ENCODE results near the gene NEU4. TPM values are rescaled to one million over a fixed set of nuclear protein-coding genes. Genes with fewer than 3 reads are reported as not detected.

The NEU4 gene
- polyA plus RNA-seq, 1 donor from 2014 or later: not detected

- no peaks in the 10 kb centered on the region for H3K9me3 ChIP-seq (ENCODE audit: low read length)
- H3K79me2 ChIP-seq (replicated peaks; ENCODE audit: insufficient read depth, low read length): no peaks in the 10 kb centered on the region
- H2AFZ ChIP-seq (ENCODE audit: low read depth, low read length): no peak overlapping the region
- TF ChIP-seq EP300 (conservative IDR thresholded peaks at IDR 0.05; ENCODE audit: poor library complexity, severe bottlenecking) (no peak), REST (IDR thresholded peaks at IDR 0.05; ENCODE audit: borderline replicate concordance) (no peak), RAD21 (conservative IDR thresholded peaks at IDR 0.05) (no peak), MXI1 (conservative IDR thresholded peaks at IDR 0.05; ENCODE audit: poor library complexity, severe bottlenecking) (no peak), EZH2 (IDR thresholded peaks at IDR 0.05; ENCODE audit: borderline replicate concordance, insufficient read depth, low read length, poor library complexity, severe bottlenecking) (no peak), CTCF (IDR thresholded peaks at IDR 0.05; ENCODE audit: poor library complexity, severe bottlenecking) (no peak), SMC3 (conservative IDR thresholded peaks at IDR 0.05; ENCODE audit: poor library complexity) (no peak), TAF1 (IDR thresholded peaks at IDR 0.05; ENCODE audit: low read depth) (no peak), POLR2AphosphoS5 (IDR thresholded peaks at IDR 0.05) (no peak)
- H3K27ac ChIP-seq (ENCODE audit: low read length): no peak overlapping the region
- H3K36me3 ChIP-seq (ENCODE audit: insufficient read depth, low read length): no peaks in the 10 kb centered on the region
- no peaks in the 10 kb centered on the region for H3K9me2 ChIP-seq (ENCODE audit: insufficient read depth, low read length)
- no peaks in the 10 kb centered on the region for H3K27me3 ChIP-seq (ENCODE audit: insufficient read depth, low read depth, low read length)
- no peaks in the 10 kb centered on the region for H3F3A ChIP-seq (ENCODE audit: insufficient read depth, low read length, poor library complexity, severe bottlenecking)
- no peak overlapping the region for H3K4me3 ChIP-seq (ENCODE audit: low read length)
- H3K9ac ChIP-seq (ENCODE audit: low read length): no peak overlapping the region
- no peak overlapping the region for H3K4me2 ChIP-seq (ENCODE audit: low read length)
- H4K20me1 ChIP-seq (ENCODE audit: insufficient read depth): no peaks in the 10 kb centered on the region
These were observed 33.5 kb upstream of the NEU4 start for GRCh38 chr2:241775223-241776177.

GRCh38 chr2:241776336-241777169 lies 32.4 kb upstream of the NEU4 start, which contains the start of gene GAL3ST2:
TSS of gene GAL3ST2 (plus strand) at chr2:241776822. CDS start at chr2:241776956, 134 bp downstream.
- H3K4me3 ChIP-seq (ENCODE audit: low read length): no peak within 1 kb of the TSS
- H3K4me2 ChIP-seq (ENCODE audit: low read length): no peak within 1 kb of the TSS
- H3K36me3 ChIP-seq (ENCODE audit: insufficient read depth, low read length): no peaks in the 10 kb centered on the region
- no peaks in the 10 kb centered on the region for H3F3A ChIP-seq (ENCODE audit: insufficient read depth, low read length, poor library complexity, severe bottlenecking)
- no peaks in the 10 kb centered on the region for H3K79me2 ChIP-seq (replicated peaks; ENCODE audit: insufficient read depth, low read length)
- no peak within 1 kb of the TSS for H2AFZ ChIP-seq (ENCODE audit: low read depth, low read length)
- H3K9ac ChIP-seq (ENCODE audit: low read length): no peak within 1 kb of the TSS
- no peaks in the 10 kb centered on the region for H3K9me3 ChIP-seq (ENCODE audit: low read length)
- H3K9me2 ChIP-seq (ENCODE audit: insufficient read depth, low read length): no peaks in the 10 kb centered on the region
- no peaks in the 10 kb centered on the region for H4K20me1 ChIP-seq (ENCODE audit: insufficient read depth)
- no peaks in the 10 kb centered on the region for H3K27me3 ChIP-seq (ENCODE audit: insufficient read depth, low read depth, low read length)
- H3K27ac ChIP-seq (ENCODE audit: low read length): no peak within 1 kb of the TSS
- TF ChIP-seq EZH2 (IDR thresholded peaks at IDR 0.05; ENCODE audit: borderline replicate concordance, insufficient read depth, low read length, poor library complexity, severe bottlenecking): no peak
- no peak for TF ChIP-seq SMC3 (conservative IDR thresholded peaks at IDR 0.05; ENCODE audit: poor library complexity)
- no peak for TF ChIP-seq MXI1 (conservative IDR thresholded peaks at IDR 0.05; ENCODE audit: poor library complexity, severe bottlenecking)
- no peak for TF ChIP-seq TAF1 (IDR thresholded peaks at IDR 0.05; ENCODE audit: low read depth)
- no peak for TF ChIP-seq POLR2AphosphoS5 (IDR thresholded peaks at IDR 0.05)
- TF ChIP-seq CTCF (IDR thresholded peaks at IDR 0.05; ENCODE audit: poor library complexity, severe bottlenecking): no peak
- TF ChIP-seq RAD21 (conservative IDR thresholded peaks at IDR 0.05): no peak
- TF ChIP-seq REST (IDR thresholded peaks at IDR 0.05; ENCODE audit: borderline replicate concordance): no peak
- TF ChIP-seq EP300 (conservative IDR thresholded peaks at IDR 0.05; ENCODE audit: poor library complexity, severe bottlenecking): no peak

Measured in neural cell (in vitro differentiated cells).